HEK293 (cell line): ENCODE measurements around the gene SLC43A1.

ENCODE experiments used
- GLIS1 ChIP-seq: fragments of 450-650 bp; formaldehyde crosslinking; IDR thresholded peaks from 2 replicates; pipeline ENCODE4 v1.5.1; 2016; ENCODE audit warnings: missing biosample characterization, missing genetic modification characterization
- OVOL3 ChIP-seq: fragments of 450-650 bp; formaldehyde crosslinking; IDR thresholded peaks from 2 replicates; pipeline ENCODE4 v1.5.1; 2016; ENCODE audit warnings: missing biosample characterization, missing genetic modification characterization
- PATZ1 ChIP-seq: fragments of 450-650 bp; formaldehyde crosslinking; IDR thresholded peaks from 2 replicates; pipeline ENCODE4 v1.5.1; 2016; ENCODE audit warnings: missing biosample characterization, missing genetic modification characterization
- PRDM6 ChIP-seq: fragments of 450-650 bp; formaldehyde crosslinking; IDR thresholded peaks from 2 replicates; pipeline ENCODE4 v1.5.1; 2017; ENCODE audit warnings: missing biosample characterization, missing genetic modification characterization
- SALL2 ChIP-seq: fragments of 450-650 bp; formaldehyde crosslinking; IDR thresholded peaks from 2 replicates; pipeline ENCODE4 v1.5.0; 2017; ENCODE audit warnings: missing biosample characterization, mild to moderate bottlenecking, missing genetic modification characterization, borderline replicate concordance
- SCRT2 ChIP-seq: fragments of 450-650 bp; formaldehyde crosslinking; IDR thresholded peaks from 2 replicates; pipeline ENCODE4 v1.5.1; 2016; ENCODE audit warnings: missing biosample characterization, missing genetic modification characterization
- SP2 ChIP-seq: fragments of 450-650 bp; formaldehyde crosslinking; IDR thresholded peaks from 2 replicates; pipeline ENCODE4 v1.5.1; 2016; ENCODE audit warnings: missing biosample characterization, missing genetic modification characterization
- ZBTB17 ChIP-seq: fragments of 450-650 bp; formaldehyde crosslinking; IDR thresholded peaks from 2 replicates; pipeline ENCODE4 v1.5.1; 2016; ENCODE audit warnings: missing biosample characterization, missing genetic modification characterization
- ZBTB48 ChIP-seq: fragments of 450-650 bp; formaldehyde crosslinking; IDR thresholded peaks from 2 replicates; pipeline ENCODE4 v1.5.1; 2016; ENCODE audit warnings: missing biosample characterization, missing genetic modification characterization
- ZFP69B ChIP-seq: fragments of 450-650 bp; formaldehyde crosslinking; IDR thresholded peaks from 2 replicates; pipeline ENCODE4 v1.5.1; 2016; ENCODE audit warnings: missing biosample characterization, missing genetic modification characterization
- ZIC2 ChIP-seq: fragments of 450-650 bp; formaldehyde crosslinking; IDR thresholded peaks from 2 replicates; pipeline ENCODE4 v1.5.1; 2016; ENCODE audit warnings: missing biosample characterization, missing genetic modification characterization
- ZNF138 ChIP-seq: fragments of 450-650 bp; formaldehyde crosslinking; IDR thresholded peaks from 2 replicates; pipeline ENCODE4 v1.5.1; 2016; ENCODE audit warnings: missing biosample characterization, missing genetic modification characterization, borderline replicate concordance
- ZNF174 ChIP-seq: fragments of 450-650 bp; formaldehyde crosslinking; IDR thresholded peaks from 2 replicates; pipeline ENCODE4 v1.5.0; 2017; ENCODE audit warnings: missing biosample characterization, mild to moderate bottlenecking, missing genetic modification characterization
- ZNF175 ChIP-seq: fragments of 450-650 bp; formaldehyde crosslinking; IDR thresholded peaks from 2 replicates; pipeline ENCODE4 v1.5.1; 2016; ENCODE audit warnings: missing biosample characterization, missing genetic modification characterization
- ZNF335 ChIP-seq: fragments of 450-650 bp; formaldehyde crosslinking; conservative IDR thresholded peaks from 2 replicates; pipeline ENCODE4 v1.5.1; 2016; ENCODE audit warnings: missing biosample characterization, missing genetic modification characterization
- ZNF394 ChIP-seq: fragments of 450-650 bp; formaldehyde crosslinking; IDR thresholded peaks from 2 replicates; pipeline ENCODE4 v1.5.1; 2016; ENCODE audit warnings: missing biosample characterization, missing genetic modification characterization, mild to moderate bottlenecking, moderate library complexity, borderline replicate concordance
- ZNF449 ChIP-seq: fragments of 450-650 bp; formaldehyde crosslinking; IDR thresholded peaks from 2 replicates; pipeline ENCODE4 v1.5.1; 2017; ENCODE audit warnings: missing biosample characterization, mild to moderate bottlenecking, missing genetic modification characterization, moderate library complexity
- ZNF510 ChIP-seq: fragments of 450-650 bp; formaldehyde crosslinking; IDR thresholded peaks from 2 replicates; pipeline ENCODE4 v1.5.1; 2018; ENCODE audit warnings: mild to moderate bottlenecking, missing genetic modification characterization, missing biosample characterization; ENCODE audit not compliant: insufficient replicate concordance
- ZNF518A ChIP-seq: fragments of 450-650 bp; formaldehyde crosslinking; conservative IDR thresholded peaks from 2 replicates; pipeline ENCODE4 v1.5.1; 2016; ENCODE audit warnings: low read depth, missing biosample characterization, missing genetic modification characterization
- ZNF692 ChIP-seq: fragments of 450-650 bp; formaldehyde crosslinking; IDR thresholded peaks from 2 replicates; pipeline ENCODE4 v1.5.1; 2016; ENCODE audit warnings: missing biosample characterization, missing genetic modification characterization
- ZNF776 ChIP-seq: fragments of 450-650 bp; formaldehyde crosslinking; IDR thresholded peaks from 2 replicates; pipeline ENCODE4 v1.5.0; 2017; ENCODE audit warnings: missing biosample characterization, missing genetic modification characterization, borderline replicate concordance
- ZNF792 ChIP-seq: fragments of 450-650 bp; formaldehyde crosslinking; IDR thresholded peaks from 2 replicates; pipeline ENCODE4 v1.5.1; 2016; ENCODE audit warnings: missing biosample characterization, missing genetic modification characterization

SLC43A1 gene

GRCh38 chr11:57530596-57531507 lies 15.3 kb upstream of the SLC43A1 start, which contains the start of gene TIMM10 (continued):
- TF ChIP-seq ZNF518A (tag by site-specific recombination) (no peak; the same call in none of the 2 replicates), ZNF510 (tag by site-specific recombination) (no peak), ZNF175 (no peak), PATZ1 (no peak), ZIC2 (tag by site-specific recombination) (no peak), ZNF335 (tag by site-specific recombination) (peak; percentile 77; the same call in 1 of the 2 replicates), ZNF792 (tag by site-specific recombination) (no peak), ZNF394 (peak; percentile 14; the same call in 1 of the 2 replicates), ZBTB17 (peak; percentile 90), ZNF449 (no peak; the same call in 1 of the 2 replicates), PRDM6 (tag by site-specific recombination) (no peak), ZFP69B (no peak), ZBTB48 (tag by site-specific recombination) (no peak), SALL2 (no peak), ZNF138 (tag by site-specific recombination) (no peak), ZNF776 (no peak), ZNF174 (tag by site-specific recombination) (no peak), SP2 (tag by site-specific recombination) (peak; percentile 83), GLIS1 (tag by site-specific recombination) (no peak), SCRT2 (tag by site-specific recombination) (peak; percentile 93), OVOL3 (tag by site-specific recombination) (no peak), ZNF692 (tag by site-specific recombination) (0 out of 2 replicates have a peak, but pooled peaks have one; percentile 20)
